CD8-positive, alpha-beta memory T cell (primary cell): ENCODE results near the gene ATCAY. TPM values are rescaled to one million over a fixed set of nuclear protein-coding genes. Genes with fewer than 3 reads are reported as not detected.
A peak's percentile ranks its signal among the peaks of the same experiment; 100 is the strongest.

ENCODE experiments used
- CTCF ChIA-PET: fragments of 350-600 bp; sonication (Branson Sonifier 250); formaldehyde crosslinking; loops from one replicate; lab custom pipeline; 2021; ENCODE audit warnings: antibody characterized with exemption; lab: Charles Lee
- POLR2A ChIA-PET: fragments of 350-600 bp; sonication (Branson Sonifier 250); formaldehyde crosslinking; loops from one replicate; lab custom pipeline; 2021; ENCODE audit warnings: antibody characterized with exemption; lab: Charles Lee
- DNase-seq, 5 donors: peaks; one replicate each; pipeline versions ENCODE4 v3.0.0 to v3.0.0-alpha.2; 2020 to 2022; ENCODE audit warnings: mixed read lengths in 1 of 5
- H3K27ac ChIP-seq: one replicate; pipeline ENCODE4 v1.7.0; 2013; ENCODE audit warnings: low read depth, mild to moderate bottlenecking, low read length, moderate library complexity
- H3K27me3 ChIP-seq: 2 replicates; pipeline ENCODE4 v1.7.0; 2013; ENCODE audit warnings: low read length, mild to moderate bottlenecking; ENCODE audit not compliant: insufficient read depth, poor library complexity, severe bottlenecking
- H3K36me3 ChIP-seq: 2 replicates; pipeline ENCODE4 v1.7.0; 2013; ENCODE audit warnings: mild to moderate bottlenecking, low read length, moderate library complexity; ENCODE audit not compliant: insufficient read depth
- H3K4me1 ChIP-seq: 2 replicates; pipeline ENCODE4 v1.7.0; 2013; ENCODE audit warnings: mild to moderate bottlenecking, low read length, moderate library complexity; ENCODE audit not compliant: insufficient read depth
- H3K4me3 ChIP-seq: 2 replicates; pipeline ENCODE4 v1.7.0; 2013; ENCODE audit warnings: mild to moderate bottlenecking, low read length
- H3K9me3 ChIP-seq: 2 replicates; pipeline ENCODE4 v1.7.0; 2013; ENCODE audit warnings: mild to moderate bottlenecking, low read length
- H3K27ac Mint-ChIP-seq, 8 donors: one replicate each; pipeline ENCODE4 v1.8.0; 2020 to 2021; ENCODE audit warnings: mixed read lengths in 8 of 8, mild to moderate bottlenecking in 6 of 8, inconsistent platforms in 3 of 8, moderate library complexity in 3 of 8
- H3K27me3 Mint-ChIP-seq, 2 donors: one replicate each; pipeline ENCODE4 v1.8.0; 2020 to 2021; ENCODE audit warnings: mixed read lengths in 2 of 2, mild to moderate bottlenecking in 1 of 2, moderate library complexity in 1 of 2
- H3K36me3 Mint-ChIP-seq, 3 donors: one replicate each; pipeline ENCODE4 v1.8.0; 2020 to 2021; ENCODE audit warnings: mixed read lengths in 3 of 3, inconsistent platforms in 1 of 3, mild to moderate bottlenecking in 1 of 3
- H3K4me1 Mint-ChIP-seq, 3 donors: one replicate each; pipeline ENCODE4 v1.8.0; 2020 to 2021; ENCODE audit warnings: mixed read lengths in 3 of 3, inconsistent platforms in 1 of 3, mild to moderate bottlenecking in 1 of 3
- H3K4me3 Mint-ChIP-seq, 7 donors: one replicate each; pipeline ENCODE4 v1.8.0; 2020 to 2021; ENCODE audit warnings: mixed read lengths in 7 of 7, mild to moderate bottlenecking in 6 of 7, moderate library complexity in 4 of 7, inconsistent platforms in 2 of 7
- H3K9me3 Mint-ChIP-seq, 5 donors: one replicate each; pipeline ENCODE4 v1.8.0; 2020 to 2022; ENCODE audit warnings: mixed read lengths in 5 of 5, mild to moderate bottlenecking in 3 of 5, moderate library complexity in 2 of 5, inconsistent platforms in 1 of 5
- polyA plus RNA-seq: library from polyadenylated mRNA; unstranded; fragments of 300-500 nt; fragmentation: Illumina TruSeq; gene quantifications from one replicate; pipeline ENCODE4 v1.2.3, GENCODE V29; 2021
- total RNA-seq, 2 experiments: library from RNA; stranded (reverse); gene quantifications; one replicate each; pipeline ENCODE4 v1.2.3, GENCODE V29; 2021

Gene ATCAY
- total and polyA plus RNA-seq, 3 experiments from 2014 or later: not detected

GRCh38 chr19:3969435-3970312, 89.2 kb downstream of the ATCAY start:
- peak overlapping the region; percentile 87 to 95 (median 89) for H3K4me3 Mint-ChIP-seq
- H3K9me3 Mint-ChIP-seq: no peaks in the 10 kb centered on the region
- Histone ChIP-seq H3K4me1 (peaks cover 18% of the 10 kb centered on the region), H3K27me3 (no peaks in the 10 kb centered on the region), H3K36me3 (peaks cover 5% of the 10 kb centered on the region), H3K27ac (peak overlapping the region; percentile 84), H3K9me3 (no peaks in the 10 kb centered on the region), H3K4me3 (peak overlapping the region; percentile 84)
- ChIA-PET CTCF (interaction anchor here (1.1 to 3.8 kb wide), 2 partner anchors 15 to 18 kb away, joined by 9 to 14 read pairs; partner anchors contain the start of gene EEF2), POLR2A (no interaction called here)
- peak overlapping the region; percentile 5 to 95 (median 88) for H3K27ac Mint-ChIP-seq
- peaks cover 0 to 48% (median 2%) of the 10 kb centered on the region in 3 donors for H3K36me3 Mint-ChIP-seq
- peaks cover 21 to 42% (median 38%) of the 10 kb centered on the region in 3 donors for H3K4me1 Mint-ChIP-seq
- no peaks in the 10 kb centered on the region for H3K27me3 Mint-ChIP-seq
- DNase-seq: no peak

GRCh38 chr19:3970313-3970807, 89.9 kb downstream of the ATCAY start:
- no peaks in the 10 kb centered on the region for H3K9me3 Mint-ChIP-seq
- peak overlapping the region; percentile 87 to 95 (median 89) for H3K4me3 Mint-ChIP-seq
- no peak for DNase-seq
- Histone ChIP-seq H3K4me1 (peaks cover 18% of the 10 kb centered on the region), H3K27ac (peak overlapping the region; percentile 84), H3K9me3 (no peaks in the 10 kb centered on the region), H3K27me3 (no peaks in the 10 kb centered on the region), H3K4me3 (peak overlapping the region; percentile 84), H3K36me3 (peaks cover 5% of the 10 kb centered on the region)
- H3K36me3 Mint-ChIP-seq: peaks cover 0 to 43% (median 2%) of the 10 kb centered on the region in 3 donors
- POLR2A ChIA-PET: interaction anchor here (0.6 to 1.6 kb wide), 7 partner anchors 8 to 208 kb away, joined by 3 to 25 read pairs (median 4); partner anchors contain the start of genes EEF2 and MRPL54
- CTCF ChIA-PET: interaction anchor here (1.6 to 3.8 kb wide), 2 partner anchors 15 to 18 kb away, joined by 8 to 14 read pairs; partner anchors contain the start of gene EEF2
- H3K4me1 Mint-ChIP-seq: peaks cover 21 to 42% (median 38%) of the 10 kb centered on the region in 3 donors
- H3K27ac Mint-ChIP-seq: peak overlapping the region; percentile 5 to 95 (median 88)
- no peaks in the 10 kb centered on the region for H3K27me3 Mint-ChIP-seq

DNA sequence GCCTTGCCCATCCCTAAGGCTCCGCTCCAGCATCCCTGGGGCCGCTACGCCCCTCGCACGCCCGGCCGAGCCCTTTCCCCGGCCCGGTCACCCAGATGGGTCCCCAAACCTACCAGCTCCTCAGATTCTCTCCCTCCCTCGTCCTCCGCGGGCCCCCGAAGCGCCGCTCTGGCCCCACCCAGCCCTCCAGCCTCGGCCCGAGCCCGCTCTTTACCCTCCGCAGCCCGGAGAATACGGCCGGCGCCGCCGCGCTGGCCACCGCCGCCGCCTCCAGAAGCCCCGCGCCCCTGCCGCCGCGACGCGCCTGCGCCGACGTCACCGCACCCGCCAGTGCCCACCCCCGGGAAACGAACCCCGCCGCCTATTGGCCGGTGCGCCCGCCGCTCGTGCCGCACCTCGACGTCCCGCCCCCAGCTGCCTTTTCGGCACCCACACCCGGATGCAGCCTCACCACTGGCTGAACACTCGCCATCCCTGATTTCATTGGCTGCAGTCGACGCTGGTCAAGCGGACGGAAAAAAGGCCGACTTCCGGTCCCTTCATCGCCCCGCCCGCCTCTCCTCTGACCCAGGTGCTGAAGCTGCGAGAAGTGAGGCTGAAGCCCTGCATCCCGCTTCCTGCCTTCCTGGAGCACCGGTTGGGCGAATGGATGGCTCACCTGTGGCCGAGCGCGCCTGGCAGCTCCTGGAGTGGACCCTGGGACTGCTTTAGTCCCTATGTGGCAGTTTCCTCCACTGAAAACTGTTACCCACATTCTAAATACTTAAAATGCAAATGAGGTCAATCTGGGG, 90.5 kb downstream of the ATCAY start, which contains the start of gene DAPK3:
Gene DAPK3, minus strand, starts transcription at position 292 of the 791 bp plus-strand sequence. CDS start 1,364 bp downstream, outside the sequence.
- H3K4me3 Mint-ChIP-seq: peak within 1 kb of the TSS; percentile 87 to 95 (median 89)
- peak within 1 kb of the TSS; percentile 84 for H3K4me3 ChIP-seq
- peak; percentile 83 to 91 (median 87) for DNase-seq

DNA sequence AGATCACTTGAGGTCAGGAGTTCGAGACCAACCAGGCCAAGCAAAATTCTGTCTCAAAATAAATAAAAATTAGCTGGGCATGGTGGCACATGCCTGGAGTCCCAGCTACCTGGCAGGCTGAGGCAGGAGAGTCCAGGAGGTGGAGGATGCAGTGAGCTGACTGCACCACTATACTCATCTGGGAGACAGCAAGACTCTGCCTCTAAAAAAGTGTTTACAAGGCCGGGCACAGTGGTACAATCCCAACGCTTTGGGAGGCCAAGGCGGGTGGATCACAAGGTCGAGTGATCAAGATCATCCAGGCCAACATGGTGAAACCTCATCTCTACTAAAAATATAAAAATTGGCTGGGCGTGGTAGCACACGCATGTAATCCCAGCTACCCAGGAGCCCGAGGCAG, 94.7 kb downstream of the ATCAY start:
- H3K4me3 ChIP-seq: no peak overlapping the region
- H3K27ac Mint-ChIP-seq: peak overlapping the region in 1 of 8 donors; percentile 64
- H3K4me1 ChIP-seq: peaks cover 7% of the 10 kb centered on the region
- H3K36me3 ChIP-seq: peaks cover 37% of the 10 kb centered on the region
- H3K27me3 ChIP-seq: no peaks in the 10 kb centered on the region
- H3K9me3 Mint-ChIP-seq: no peaks in the 10 kb centered on the region
- CTCF ChIA-PET: interaction anchor here (1.0 to 1.5 kb wide), 3 partner anchors 9 to 12 kb away, joined by 4 to 7 read pairs (median 6); partner anchors contain the start of gene EEF2
- H3K36me3 Mint-ChIP-seq: peaks cover 5 to 48% (median 8%) of the 10 kb centered on the region in 3 donors
- H3K4me1 Mint-ChIP-seq: peaks cover 8 to 19% (median 10%) of the 10 kb centered on the region in 3 donors
- peak in 1 of 5 donors; percentile 17 for DNase-seq
- H3K27me3 Mint-ChIP-seq: peaks cover 0 to 9% of the 10 kb centered on the region in 2 donors
- POLR2A ChIA-PET: interaction anchor here (0.7 to 1.0 kb wide), 2 partner anchors 9 to 82 kb away, joined by 3 to 4 read pairs; no protein-coding TSS in a partner anchor
- H3K9me3 ChIP-seq: no peaks in the 10 kb centered on the region
- no peak overlapping the region for H3K27ac ChIP-seq
- H3K4me3 Mint-ChIP-seq: peak overlapping the region in 1 of 7 donors; percentile 10

More for the DNA sequence above, 90.5 kb downstream of the ATCAY start, which contains the start of gene DAPK3:
- Histone ChIP-seq H3K4me1 (peaks cover 18% of the 10 kb centered on the region), H3K27ac (peak within 1 kb of the TSS; percentile 84), H3K27me3 (no peaks in the 10 kb centered on the region), H3K9me3 (no peaks in the 10 kb centered on the region), H3K36me3 (peaks cover 9% of the 10 kb centered on the region)
- peaks cover 0 to 3% of the 10 kb centered on the region in 2 donors for H3K27me3 Mint-ChIP-seq
- H3K4me1 Mint-ChIP-seq: peaks cover 21 to 39% (median 38%) of the 10 kb centered on the region in 3 donors
- H3K27ac Mint-ChIP-seq: peak within 1 kb of the TSS; percentile 80 to 95 (median 90)
- H3K9me3 Mint-ChIP-seq: no peaks in the 10 kb centered on the region
- H3K36me3 Mint-ChIP-seq: peaks cover 0 to 43% (median 2%) of the 10 kb centered on the region in 3 donors
- ChIA-PET POLR2A (interaction anchor here (0.6 to 1.6 kb wide), 7 partner anchors 8 to 208 kb away, joined by 3 to 25 read pairs (median 4); partner anchors contain the start of genes EEF2 and MRPL54), CTCF (interaction anchor here (0.9 to 3.8 kb wide), 4 partner anchors 12 to 138 kb away, joined by 3 to 14 read pairs (median 6); partner anchors contain the start of gene EEF2)

- peaks cover 0 to 9% of the 10 kb centered on the region in 2 donors for H3K27me3 Mint-ChIP-seq
Observed at GRCh38 chr19:3975637-3976087, 95.2 kb downstream of the ATCAY start.

GRCh38 chr19:3976495-3977241, 96.2 kb downstream of the ATCAY start:
- DNase-seq: peak in 1 of 5 donors; percentile 6
- H3K4me1 Mint-ChIP-seq: peaks cover 2 to 13% (median 5%) of the 10 kb centered on the region in 3 donors
- Histone ChIP-seq H3K9me3 (no peaks in the 10 kb centered on the region), H3K4me1 (no peaks in the 10 kb centered on the region), H3K27ac (no peak overlapping the region), H3K27me3 (no peaks in the 10 kb centered on the region), H3K36me3 (peaks cover 52% of the 10 kb centered on the region), H3K4me3 (no peak overlapping the region)
- H3K4me3 Mint-ChIP-seq: peak overlapping the region in 1 of 7 donors; percentile 49
- ChIA-PET POLR2A (interaction anchor here (0.6 to 0.8 kb wide), 3 partner anchors 8 to 13 kb away, joined by 5 read pairs; partner anchors contain the start of gene EEF2), CTCF (interaction anchor here (1.1 to 1.3 kb wide), 2 partner anchors 9 to 11 kb away, joined by 4 to 5 read pairs; partner anchors contain the start of gene EEF2)
- peaks cover 5 to 59% (median 8%) of the 10 kb centered on the region in 3 donors for H3K36me3 Mint-ChIP-seq
- H3K9me3 Mint-ChIP-seq: no peaks in the 10 kb centered on the region
- H3K27me3 Mint-ChIP-seq: peaks cover 0 to 9% of the 10 kb centered on the region in 2 donors
- peak overlapping the region in 2 of 8 donors; percentile 12 to 86 for H3K27ac Mint-ChIP-seq

More at GRCh38 chr19:3975637-3976087, 95.2 kb downstream of the ATCAY start:
- POLR2A ChIA-PET: interaction anchor here (0.7 to 1.0 kb wide), 2 partner anchors 9 to 82 kb away, joined by 3 to 4 read pairs; no protein-coding TSS in a partner anchor
- DNase-seq: peak in 1 of 5 donors; percentile 24
- peak overlapping the region in 2 of 8 donors; percentile 42 to 64 for H3K27ac Mint-ChIP-seq
- peak overlapping the region in 1 of 7 donors; percentile 49 for H3K4me3 Mint-ChIP-seq
- Histone ChIP-seq H3K27me3 (no peaks in the 10 kb centered on the region), H3K4me3 (no peak overlapping the region), H3K4me1 (peaks cover 4% of the 10 kb centered on the region), H3K27ac (no peak overlapping the region), H3K36me3 (peaks cover 42% of the 10 kb centered on the region), H3K9me3 (no peaks in the 10 kb centered on the region)
- peaks cover 4 to 14% (median 5%) of the 10 kb centered on the region in 3 donors for H3K4me1 Mint-ChIP-seq
- no peaks in the 10 kb centered on the region for H3K9me3 Mint-ChIP-seq
- CTCF ChIA-PET: interaction anchor here (1.0 to 1.5 kb wide), 3 partner anchors 8 to 12 kb away, joined by 4 to 7 read pairs (median 6); partner anchors contain the start of gene EEF2
- H3K36me3 Mint-ChIP-seq: peaks cover 5 to 50% (median 8%) of the 10 kb centered on the region in 3 donors
